KMS-11 (cell line): ENCODE measurements around the gene PHLDB1.

Experiments used
- H2AFZ ChIP-seq: fragments of 200-600 bp; sonication (generic); 2 replicates; pipeline ENCODE4 v1.6.1; 2016; ENCODE audit warnings: antibody characterized with exemption, mixed run types, low read depth
- H3K27ac ChIP-seq: fragments of 200-600 bp; sonication (generic); 2 replicates; pipeline ENCODE4 v1.6.1; 2016; ENCODE audit warnings: mild to moderate bottlenecking, mixed run types
- H3K27me3 ChIP-seq: fragments of 200-600 bp; sonication (generic); 2 replicates; pipeline ENCODE4 v1.6.1; 2017; ENCODE audit warnings: mild to moderate bottlenecking, low read depth, mixed run types, moderate library complexity; ENCODE audit not compliant: insufficient read depth
- H3K36me3 ChIP-seq: fragments of 200-600 bp; sonication (generic); 2 replicates; pipeline ENCODE4 v1.6.1; 2017; ENCODE audit warnings: mild to moderate bottlenecking, mixed run types; ENCODE audit not compliant: insufficient read depth
- H3K4me1 ChIP-seq: fragments of 200-600 bp; sonication (generic); 2 replicates; pipeline ENCODE4 v1.6.1; 2016; ENCODE audit warnings: mild to moderate bottlenecking, low read depth, mixed run types; ENCODE audit not compliant: poor library complexity, severe bottlenecking
- H3K4me2 ChIP-seq: fragments of 200-600 bp; sonication (generic); 2 replicates; pipeline ENCODE4 v1.7.0; 2016; ENCODE audit warnings: mild to moderate bottlenecking, mixed run types
- H3K4me3 ChIP-seq: fragments of 200-600 bp; sonication (generic); IDR thresholded peaks from 2 replicates; pipeline ENCODE4 v1.6.1; 2017; ENCODE audit warnings: low read depth, low read length, mixed read lengths; ENCODE audit not compliant: insufficient read depth
- H3K79me2 ChIP-seq: fragments of 200-600 bp; sonication (generic); 2 replicates; pipeline ENCODE4 v1.6.1; 2016; ENCODE audit warnings: low read depth, mixed run types; ENCODE audit not compliant: insufficient read depth
- H3K9ac ChIP-seq: fragments of 200-600 bp; sonication (generic); 2 replicates; pipeline ENCODE4 v1.6.1; 2016; ENCODE audit warnings: mild to moderate bottlenecking, mixed run types
- H4K20me1 ChIP-seq: fragments of 200-600 bp; sonication (generic); 2 replicates; pipeline ENCODE4 v1.6.1; 2016; ENCODE audit warnings: mild to moderate bottlenecking, mixed run types; ENCODE audit not compliant: insufficient read depth
- CTCF ChIP-seq: fragments of 200-600 bp; sonication (generic); conservative IDR thresholded peaks from 2 replicates; pipeline ENCODE4 v1.6.1; 2017; ENCODE audit warnings: low read depth, mild to moderate bottlenecking, antibody characterized with exemption, low read length, moderate library complexity, mixed read lengths

Gene PHLDB1

GRCh38 chr11:118632577-118633318 is 25.3 kb downstream of the PHLDB1 start:
- Histone ChIP-seq H3K79me2 (no peaks in the 10 kb centered on the region), H4K20me1 (no peaks in the 10 kb centered on the region), H3K27me3 (no peaks in the 10 kb centered on the region), H3K27ac (no peak overlapping the region), H3K4me2 (no peak overlapping the region), H3K36me3 (no peaks in the 10 kb centered on the region), H3K4me3 (no peak overlapping the region), H3K9ac (no peak overlapping the region), H2AFZ (no peak overlapping the region), H3K4me1 (no peaks in the 10 kb centered on the region)
- no peak for TF ChIP-seq CTCF

GRCh38 chr11:118633319-118633690 is 25.9 kb downstream of the PHLDB1 start:
- H3K79me2 ChIP-seq = no peaks in the 10 kb centered on the region
- no peak for TF ChIP-seq CTCF
- no peaks in the 10 kb centered on the region for H4K20me1 ChIP-seq

GRCh38 chr11:118633979-118634378 is 26.6 kb downstream of the PHLDB1 start:
- H3K27me3 ChIP-seq = no peaks in the 10 kb centered on the region
- no peaks in the 10 kb centered on the region for H3K4me1 ChIP-seq
- no peak overlapping the region for H3K4me3 ChIP-seq
- H2AFZ ChIP-seq = no peak overlapping the region
- no peaks in the 10 kb centered on the region for H3K79me2 ChIP-seq
- no peak overlapping the region for H3K9ac ChIP-seq
- H4K20me1 ChIP-seq = no peaks in the 10 kb centered on the region
- no peaks in the 10 kb centered on the region for H3K36me3 ChIP-seq
- no peak for TF ChIP-seq CTCF
- no peak overlapping the region for H3K4me2 ChIP-seq
- no peak overlapping the region for H3K27ac ChIP-seq

More at GRCh38 chr11:118633319-118633690, 25.9 kb downstream of the PHLDB1 start:
- Histone ChIP-seq H3K9ac (no peak overlapping the region), H3K4me1 (no peaks in the 10 kb centered on the region), H3K36me3 (no peaks in the 10 kb centered on the region), H3K27me3 (no peaks in the 10 kb centered on the region), H3K4me3 (no peak overlapping the region), H2AFZ (no peak overlapping the region), H3K4me2 (no peak overlapping the region), H3K27ac (no peak overlapping the region)

GRCh38 chr11:118634431-118635236 is 27.2 kb downstream of the PHLDB1 start:
- Histone ChIP-seq H3K4me3 (no peak overlapping the region), H3K9ac (no peak overlapping the region), H3K4me1 (no peaks in the 10 kb centered on the region), H3K27me3 (no peaks in the 10 kb centered on the region), H3K79me2 (no peaks in the 10 kb centered on the region), H2AFZ (no peak overlapping the region; the same call in 1 of the 2 replicates), H3K4me2 (no peak overlapping the region), H4K20me1 (no peaks in the 10 kb centered on the region), H3K36me3 (no peaks in the 10 kb centered on the region), H3K27ac (no peak overlapping the region)
- TF ChIP-seq CTCF = no peak
